Measurements from ENCODE around the gene GNLY. TPM values are rescaled to one million over a fixed set of nuclear protein-coding genes. Genes with fewer than 3 reads are reported as not detected.

Gene GNLY
- total RNA-seq, 4 donors from 2014 or later = 3.6 to 36.1 (median 12.0) TPM

DNA sequence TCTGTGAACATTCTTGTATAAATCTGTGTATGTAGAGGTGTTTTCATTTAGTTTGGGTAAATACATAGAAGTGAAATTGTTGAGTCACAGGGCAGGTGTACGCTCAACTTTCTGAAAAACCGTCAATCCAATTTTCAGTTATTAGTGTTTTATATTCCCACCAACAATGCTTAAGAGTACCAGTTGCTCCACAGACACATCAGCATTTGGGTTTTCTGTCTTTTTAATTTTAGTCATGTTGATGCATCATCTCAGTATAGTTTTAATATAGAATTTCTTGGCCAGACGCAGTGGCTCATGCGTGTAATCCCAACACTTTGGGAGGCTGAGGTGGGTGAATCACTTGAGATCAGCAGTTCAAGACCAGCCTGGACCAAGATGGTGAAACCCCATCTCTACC, 3.2 kb upstream of the GNLY start:
- in situ Hi-C loops (cut with MboI; ENCODE audit: low sequenced_read_pairs in 4 of 4) (no loop called here), intact Hi-C loops (cut with DNase I; ENCODE audit: low total_unique reads) (no loop called here)
- no peak overlapping the region for H3K27ac ChIP-seq
- no peak overlapping the region for H3K4me3 ChIP-seq
- TF ChIP-seq POLR2A (IDR thresholded peaks at IDR 0.05) = no peak
- TF ChIP-seq, protein P1, sequence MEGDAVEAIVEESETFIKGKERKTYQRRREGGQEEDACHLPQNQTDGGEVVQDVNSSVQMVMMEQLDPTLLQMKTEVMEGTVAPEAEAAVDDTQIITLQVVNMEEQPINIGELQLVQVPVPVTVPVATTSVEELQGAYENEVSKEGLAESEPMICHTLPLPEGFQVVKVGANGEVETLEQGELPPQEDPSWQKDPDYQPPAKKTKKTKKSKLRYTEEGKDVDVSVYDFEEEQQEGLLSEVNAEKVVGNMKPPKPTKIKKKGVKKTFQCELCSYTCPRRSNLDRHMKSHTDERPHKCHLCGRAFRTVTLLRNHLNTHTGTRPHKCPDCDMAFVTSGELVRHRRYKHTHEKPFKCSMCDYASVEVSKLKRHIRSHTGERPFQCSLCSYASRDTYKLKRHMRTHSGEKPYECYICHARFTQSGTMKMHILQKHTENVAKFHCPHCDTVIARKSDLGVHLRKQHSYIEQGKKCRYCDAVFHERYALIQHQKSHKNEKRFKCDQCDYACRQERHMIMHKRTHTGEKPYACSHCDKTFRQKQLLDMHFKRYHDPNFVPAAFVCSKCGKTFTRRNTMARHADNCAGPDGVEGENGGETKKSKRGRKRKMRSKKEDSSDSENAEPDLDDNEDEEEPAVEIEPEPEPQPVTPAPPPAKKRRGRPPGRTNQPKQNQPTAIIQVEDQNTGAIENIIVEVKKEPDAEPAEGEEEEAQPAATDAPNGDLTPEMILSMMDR (IDR thresholded peaks at IDR 0.05 in 4 of 5, conservative IDR thresholded peaks at IDR 0.05 in 1 of 5) = no peak
- ATAC-seq (no peak), DNase-seq (no peak)
- no peaks in the 10 kb centered on the region for H3K9me3 ChIP-seq
- H3K27me3 ChIP-seq = no peaks in the 10 kb centered on the region
- H3K4me1 ChIP-seq = no peaks in the 10 kb centered on the region
- H3K36me3 ChIP-seq = no peaks in the 10 kb centered on the region

DNA sequence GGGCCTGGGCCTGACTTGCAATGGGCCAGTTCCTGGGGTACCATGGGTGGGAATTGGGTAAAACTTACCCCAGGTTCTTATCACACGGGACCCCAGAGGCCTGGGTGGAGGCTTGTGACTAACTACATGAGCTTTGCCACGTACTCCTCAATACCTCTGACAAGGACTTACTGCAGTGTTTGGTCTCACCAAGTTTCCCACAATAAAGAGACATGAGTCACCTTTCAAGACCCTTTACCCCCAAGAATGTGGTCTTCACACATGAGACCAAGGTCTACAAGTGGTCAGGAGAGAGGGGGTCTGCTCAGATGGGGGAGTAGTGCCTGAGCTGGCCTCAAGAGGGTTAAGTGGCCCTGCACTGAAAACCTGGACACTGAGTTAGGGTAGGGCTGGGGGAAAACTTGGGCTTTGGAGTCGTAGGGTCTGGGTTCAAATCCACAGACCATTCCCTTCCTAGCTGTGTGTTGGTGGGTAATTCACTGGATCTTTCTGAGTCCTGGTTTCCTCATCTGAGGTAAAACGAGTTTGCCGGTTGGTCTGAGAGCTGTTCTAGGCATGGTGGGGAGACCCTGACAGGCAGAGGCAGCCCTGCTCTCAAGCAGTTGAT, 2.0 kb upstream of the GNLY start:
- TF ChIP-seq, protein P1 (IDR thresholded peaks at IDR 0.05 in 4 of 5, conservative IDR thresholded peaks at IDR 0.05 in 1 of 5) = no peak
- TF ChIP-seq POLR2A (IDR thresholded peaks at IDR 0.05) = no peak
- H3K9me3 ChIP-seq = no peaks in the 10 kb centered on the region
- H3K36me3 ChIP-seq = no peaks in the 10 kb centered on the region
- no peak overlapping the region for H3K4me3 ChIP-seq
- H3K27me3 ChIP-seq = no peaks in the 10 kb centered on the region
- DNase-seq = peak in 1 of 2 donors; percentile 4
- in situ Hi-C loops (cut with MboI; ENCODE audit: low sequenced_read_pairs in 4 of 4) (no loop called here), intact Hi-C loops (cut with DNase I; ENCODE audit: low total_unique reads) (no loop called here)
- ATAC-seq = no peak
- H3K27ac ChIP-seq = no peak overlapping the region
- no peaks in the 10 kb centered on the region for H3K4me1 ChIP-seq

DNA sequence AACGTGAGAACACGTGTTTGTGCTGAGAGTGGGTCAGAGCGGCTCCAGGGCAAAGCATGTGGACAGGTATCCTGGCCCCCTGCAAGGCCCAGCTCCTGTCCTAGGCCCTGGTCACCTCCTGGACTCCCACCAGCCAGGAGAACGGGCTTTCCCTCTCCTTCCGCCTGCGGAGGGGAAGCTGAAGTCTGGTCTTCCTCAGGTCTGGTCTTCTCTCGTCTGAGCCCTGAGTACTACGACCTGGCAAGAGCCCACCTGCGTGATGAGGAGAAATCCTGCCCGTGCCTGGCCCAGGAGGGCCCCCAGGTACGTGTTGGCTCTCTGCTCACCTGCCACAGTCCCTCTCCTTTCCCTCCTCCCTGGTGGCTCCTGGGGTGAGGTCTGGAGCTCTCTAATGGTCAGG, 963 bp downstream of the GNLY start:
- Histone ChIP-seq H3K27me3 (no peaks in the 10 kb centered on the region), H3K27ac (no peak overlapping the region), H3K9me3 (no peaks in the 10 kb centered on the region), H3K36me3 (no peaks in the 10 kb centered on the region), H3K4me1 (no peaks in the 10 kb centered on the region), H3K4me3 (no peak overlapping the region)
- intact Hi-C loops (cut with DNase I; ENCODE audit: low total_unique reads) (no loop called here), in situ Hi-C loops (cut with MboI; ENCODE audit: low sequenced_read_pairs in 4 of 4) (no loop called here)
- ATAC-seq (no peak), DNase-seq (no peak)
- TF ChIP-seq, protein P1 (IDR thresholded peaks at IDR 0.05 in 4 of 5, conservative IDR thresholded peaks at IDR 0.05 in 1 of 5) = no peak
- TF ChIP-seq POLR2A (IDR thresholded peaks at IDR 0.05) = no peak

DNA sequence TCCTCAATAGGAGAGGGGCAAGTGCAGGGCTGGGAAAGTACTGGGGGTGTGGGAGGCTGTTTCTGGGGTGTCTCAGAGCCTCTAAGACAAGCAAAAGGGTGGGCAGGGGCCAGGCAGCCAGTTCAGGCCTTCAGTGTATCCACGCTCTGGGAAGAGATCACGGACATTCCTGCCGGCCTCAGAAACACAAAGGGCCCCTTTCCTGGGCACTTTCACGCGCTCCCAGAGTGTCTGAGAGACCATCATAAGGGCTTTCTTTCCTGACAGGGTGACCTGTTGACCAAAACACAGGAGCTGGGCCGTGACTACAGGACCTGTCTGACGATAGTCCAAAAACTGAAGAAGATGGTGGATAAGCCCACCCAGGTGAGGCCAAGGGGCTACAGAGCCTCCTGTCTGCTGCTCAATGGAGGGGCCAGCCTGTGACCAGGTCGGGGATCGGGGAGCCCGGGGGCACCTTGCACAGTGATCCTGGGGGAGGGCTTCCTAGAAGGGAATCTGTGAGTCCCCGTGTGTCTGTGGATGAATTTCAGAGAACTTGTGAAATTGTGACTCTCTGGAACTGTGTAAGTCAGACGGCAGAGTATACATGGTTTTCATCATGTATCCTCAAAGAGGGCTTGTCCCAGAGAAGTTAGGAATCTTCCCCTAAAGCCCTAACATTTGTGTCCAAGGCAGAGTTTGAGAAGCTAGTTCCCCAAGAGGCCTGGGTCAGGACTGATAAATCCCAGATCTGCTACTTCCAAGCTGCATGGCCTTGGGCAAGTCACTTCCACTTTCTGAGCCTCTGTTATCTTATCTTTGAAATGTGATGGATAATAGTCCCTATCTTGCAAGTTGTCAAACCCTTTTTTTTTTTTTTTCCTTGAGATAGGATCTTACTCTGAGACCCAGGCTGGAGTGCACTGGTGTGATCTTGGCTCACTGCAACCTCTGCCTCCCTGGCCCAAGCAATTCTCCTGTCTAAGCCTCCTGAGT, 1.8 kb downstream of the GNLY start:
- Histone ChIP-seq H3K36me3 (no peaks in the 10 kb centered on the region), H3K4me1 (no peaks in the 10 kb centered on the region), H3K27ac (no peak overlapping the region), H3K27me3 (no peaks in the 10 kb centered on the region), H3K4me3 (no peak overlapping the region), H3K9me3 (no peaks in the 10 kb centered on the region)
- intact Hi-C loops (cut with DNase I; ENCODE audit: low total_unique reads) = no loop called here
- DNase-seq (no peak), ATAC-seq (no peak)
- in situ Hi-C loops (cut with MboI; ENCODE audit: low sequenced_read_pairs in 4 of 4) = no loop called here
- TF ChIP-seq POLR2A (IDR thresholded peaks at IDR 0.05) = no peak
- TF ChIP-seq, protein P1 (IDR thresholded peaks at IDR 0.05 in 4 of 5, conservative IDR thresholded peaks at IDR 0.05 in 1 of 5) = no peak

Data from gastrocnemius medialis (tissue), 4 donors.